ENCODE data around the gene GNPDA2.
A peak's percentile ranks its signal among the peaks of the same experiment; 100 is the strongest.

Gene GNPDA2

DNA sequence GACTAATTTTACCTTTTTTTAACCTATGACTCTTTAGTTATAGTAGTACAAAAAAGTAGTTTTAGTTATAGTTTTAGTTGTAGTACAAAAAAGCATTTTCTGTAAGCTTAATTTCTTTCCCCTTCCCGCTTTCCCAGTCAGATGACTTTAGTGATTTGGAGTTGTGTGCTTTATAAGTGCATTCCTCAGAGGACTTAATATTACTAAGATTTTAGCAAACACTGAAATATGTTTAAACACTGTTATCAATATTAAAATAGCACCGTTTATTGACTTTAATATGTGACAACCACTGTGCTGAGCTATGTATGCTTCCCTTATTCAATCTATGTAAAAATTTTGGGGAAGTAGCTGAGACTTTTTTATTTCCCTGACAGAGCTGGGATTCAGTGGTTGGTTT lies 25.3 kb downstream of the GNPDA2 start:
- TF ChIP-seq, protein P1, sequence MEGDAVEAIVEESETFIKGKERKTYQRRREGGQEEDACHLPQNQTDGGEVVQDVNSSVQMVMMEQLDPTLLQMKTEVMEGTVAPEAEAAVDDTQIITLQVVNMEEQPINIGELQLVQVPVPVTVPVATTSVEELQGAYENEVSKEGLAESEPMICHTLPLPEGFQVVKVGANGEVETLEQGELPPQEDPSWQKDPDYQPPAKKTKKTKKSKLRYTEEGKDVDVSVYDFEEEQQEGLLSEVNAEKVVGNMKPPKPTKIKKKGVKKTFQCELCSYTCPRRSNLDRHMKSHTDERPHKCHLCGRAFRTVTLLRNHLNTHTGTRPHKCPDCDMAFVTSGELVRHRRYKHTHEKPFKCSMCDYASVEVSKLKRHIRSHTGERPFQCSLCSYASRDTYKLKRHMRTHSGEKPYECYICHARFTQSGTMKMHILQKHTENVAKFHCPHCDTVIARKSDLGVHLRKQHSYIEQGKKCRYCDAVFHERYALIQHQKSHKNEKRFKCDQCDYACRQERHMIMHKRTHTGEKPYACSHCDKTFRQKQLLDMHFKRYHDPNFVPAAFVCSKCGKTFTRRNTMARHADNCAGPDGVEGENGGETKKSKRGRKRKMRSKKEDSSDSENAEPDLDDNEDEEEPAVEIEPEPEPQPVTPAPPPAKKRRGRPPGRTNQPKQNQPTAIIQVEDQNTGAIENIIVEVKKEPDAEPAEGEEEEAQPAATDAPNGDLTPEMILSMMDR (conservative IDR thresholded peaks at IDR 0.05; ENCODE audit: low read depth), result no peak
- ChIA-PET CTCF (no interaction called here), POLR2A (ENCODE audit: low non-redundant PET) (interaction anchor here (0.7 kb wide), 1 partner anchor 16 kb away, joined by 5 read pairs; no protein-coding TSS in a partner anchor)
- no peak for DNase-seq (ENCODE audit: low spot score)
- no peak overlapping the region for H3K27ac ChIP-seq

- no peak for DNase-seq (ENCODE audit: low spot score)
- no peak overlapping the region for H3K27ac ChIP-seq
- ChIA-PET POLR2A (ENCODE audit: low non-redundant PET) (interaction anchor here (0.7 kb wide), 1 partner anchor 16 kb away, joined by 5 read pairs; no protein-coding TSS in a partner anchor), CTCF (no interaction called here)
- TF ChIP-seq, protein P1 (conservative IDR thresholded peaks at IDR 0.05; ENCODE audit: low read depth), result no peak
Observed at GRCh38 chr4:44700427-44700826, 25.9 kb downstream of the GNPDA2 start.

DNA sequence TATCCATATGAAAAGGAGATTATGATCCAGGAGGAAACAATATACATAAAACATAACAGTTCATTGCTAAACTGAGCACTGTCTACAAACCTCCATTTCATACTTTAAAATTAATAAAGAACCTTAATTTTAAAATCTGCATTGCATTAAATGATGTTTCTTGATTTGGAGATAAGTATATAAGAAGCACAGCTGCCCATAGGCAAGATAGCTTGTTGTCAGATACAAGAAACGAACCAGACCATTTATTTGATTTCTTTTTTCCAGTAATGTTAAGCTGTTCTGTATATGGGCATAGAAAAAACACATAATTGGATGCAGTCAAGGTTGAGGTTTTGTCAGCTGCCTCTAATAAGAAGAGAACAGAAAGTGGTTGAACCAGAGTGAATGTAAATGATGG lies 41.7 kb downstream of the GNPDA2 start:
- ChIA-PET CTCF (no interaction called here), POLR2A (ENCODE audit: low non-redundant PET) (no interaction called here)
- no peak overlapping the region for H3K27ac ChIP-seq
- DNase-seq (ENCODE audit: low spot score), result no peak
- TF ChIP-seq, protein P1 (conservative IDR thresholded peaks at IDR 0.05; ENCODE audit: low read depth), result no peak

GRCh38 chr4:44679060-44679459 lies 47.3 kb downstream of the GNPDA2 start:
- no peak for DNase-seq (ENCODE audit: low spot score)
- POLR2A ChIA-PET (ENCODE audit: low non-redundant PET), result no interaction called here
- peak overlapping the region; percentile 88 for H3K27ac ChIP-seq
- CTCF ChIA-PET, result no interaction called here
- TF ChIP-seq, protein P1 (conservative IDR thresholded peaks at IDR 0.05; ENCODE audit: low read depth), result no peak

DNA sequence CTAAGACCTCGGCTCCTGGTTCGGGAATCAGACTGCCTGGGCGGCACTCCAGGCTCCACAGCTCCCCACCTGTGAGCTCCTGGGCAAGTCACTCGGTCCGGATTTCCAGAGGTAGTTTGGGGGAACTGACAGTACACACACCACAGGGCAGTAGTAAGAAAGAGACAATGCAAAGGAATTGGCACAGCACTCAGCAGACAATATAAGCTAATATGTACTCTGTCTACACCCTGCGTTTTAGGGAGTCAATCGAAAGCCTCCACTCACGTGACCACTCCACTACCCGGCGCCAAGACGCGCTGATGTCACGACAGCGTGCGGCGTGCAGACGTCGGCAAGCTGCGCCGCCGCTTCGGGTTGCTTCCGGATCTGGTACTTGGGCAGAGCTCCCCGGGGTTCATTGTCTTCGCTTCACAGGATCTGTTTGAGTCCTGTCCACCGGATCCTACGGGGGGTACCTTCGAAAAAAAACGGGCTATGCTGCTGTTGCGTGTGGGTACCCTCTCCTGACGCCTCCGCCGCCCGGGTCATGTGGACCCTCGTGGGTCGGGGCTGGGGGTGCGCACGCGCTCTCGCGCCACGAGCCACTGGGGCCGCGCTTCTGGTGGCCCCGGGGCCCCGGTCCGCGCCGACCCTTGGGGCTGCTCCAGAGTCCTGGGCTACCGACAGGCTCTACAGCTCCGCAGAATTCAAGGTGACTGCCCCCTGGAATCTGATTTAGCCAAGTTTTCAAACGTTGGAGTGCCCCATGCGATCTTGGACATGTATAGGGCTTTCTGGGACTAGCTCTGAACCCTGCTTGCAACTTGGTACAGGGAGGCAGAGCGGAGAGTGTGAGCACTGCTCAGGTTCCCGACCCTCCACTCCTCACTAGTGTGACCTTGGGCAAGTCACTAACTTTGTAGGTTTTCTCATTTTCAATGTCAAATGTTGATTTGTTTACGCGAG lies 48.0 kb downstream of the GNPDA2 start, which contains the start of gene GUF1:
Gene GUF1, plus strand, starts transcription at position 327 of the 948 bp plus-strand sequence. Its CDS starts 203 bp downstream, at position 530.
- POLR2A ChIA-PET (ENCODE audit: low non-redundant PET), result interaction anchor here (0.6 kb wide), 1 partner anchor 49 kb away, joined by 3 read pairs; no protein-coding TSS in a partner anchor
- TF ChIP-seq, protein P1 (conservative IDR thresholded peaks at IDR 0.05; ENCODE audit: low read depth), result no peak
- CTCF ChIA-PET, result interaction anchor here (0.6 to 1.0 kb wide), 3 partner anchors 13 to 1713 kb away, joined by 3 read pairs; no protein-coding TSS in a partner anchor
- H3K27ac ChIP-seq, result peak within 1 kb of the TSS; percentile 88
- peak; percentile 83 for DNase-seq (ENCODE audit: low spot score)

DNA sequence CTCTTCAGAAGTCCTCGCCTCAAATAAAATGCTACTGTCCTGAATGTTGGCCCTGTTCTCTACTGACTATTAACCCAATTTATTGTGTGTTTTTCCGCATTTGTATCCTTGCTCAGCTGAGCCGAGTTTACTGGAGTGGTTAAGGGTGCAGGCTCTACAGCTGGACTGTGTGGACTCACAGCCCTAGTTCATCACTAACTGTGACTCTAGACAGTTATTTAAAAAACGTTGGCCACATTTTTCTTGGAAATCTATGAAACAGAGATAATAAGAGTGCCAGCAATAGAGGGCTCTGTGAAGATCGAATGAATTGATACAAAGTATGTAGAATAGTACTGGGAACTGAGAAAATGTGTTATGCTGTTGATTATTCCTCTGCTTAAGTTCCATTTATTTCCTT lies 51.0 kb downstream of the GNPDA2 start:
- TF ChIP-seq, protein P1 (conservative IDR thresholded peaks at IDR 0.05; ENCODE audit: low read depth), result no peak
- no peak overlapping the region for H3K27ac ChIP-seq
- ChIA-PET POLR2A (ENCODE audit: low non-redundant PET) (no interaction called here), CTCF (no interaction called here)
- no peak for DNase-seq (ENCODE audit: low spot score)

All from RWPE1 (cell line).